GM21447 (cell line): Measurements from ENCODE around the gene SPRYD3.
"Not testable (repeated sequence)": the region's sequence is repeated elsewhere in the genome, so short reads cannot be mapped to it uniquely, and the experiment has no call there.

Source experiments
- ATAC-seq: cut with Tn5 transposase; IDR thresholded peaks from one replicate; pipeline ENCODE4 v1.9.1; 2021; ENCODE audit not compliant: unreplicated experiment

Gene SPRYD3

GRCh38 chr12:53079226-53080117 lies at the start of gene SPRYD3:
TSS of gene SPRYD3 (minus strand) at chr12:53079390. CDS start at chr12:53079333, 57 bp downstream.
- ATAC-seq, result peak; percentile 98

- ATAC-seq, result no peak
Observed at GRCh38 chr12:53127169-53127568, 48.0 kb upstream of the SPRYD3 start.

- no peak for ATAC-seq
Observed at GRCh38 chr12:53124352-53124723, 45.1 kb upstream of the SPRYD3 start.

- ATAC-seq, result no peak
Observed at GRCh38 chr12:53123578-53124351, 44.6 kb upstream of the SPRYD3 start.

GRCh38 chr12:53122961-53123468 lies 43.8 kb upstream of the SPRYD3 start:
- no peak for ATAC-seq

- no peak for ATAC-seq
Observed at GRCh38 chr12:53120685-53121525, 41.7 kb upstream of the SPRYD3 start.

GRCh38 chr12:53118751-53119300 lies 39.6 kb upstream of the SPRYD3 start:
- no peak for ATAC-seq

GRCh38 chr12:53115891-53116648 lies 36.9 kb upstream of the SPRYD3 start:
- no peak for ATAC-seq

- ATAC-seq, result no peak
Observed at GRCh38 chr12:53115112-53115890, 36.1 kb upstream of the SPRYD3 start.

- ATAC-seq, result no peak
Observed at GRCh38 chr12:53113951-53114350, 34.8 kb upstream of the SPRYD3 start.

- no peak for ATAC-seq
Observed at GRCh38 chr12:53113136-53113705, 34.0 kb upstream of the SPRYD3 start.

GRCh38 chr12:53112431-53112830 lies 33.2 kb upstream of the SPRYD3 start:
- ATAC-seq, result not testable (repeated sequence)

- ATAC-seq, result no peak
Observed at GRCh38 chr12:53107122-53107521, 27.9 kb upstream of the SPRYD3 start.

- ATAC-seq, result no peak
Observed at GRCh38 chr12:53105712-53106439, 26.7 kb upstream of the SPRYD3 start.

- ATAC-seq, result no peak
Observed at GRCh38 chr12:53105256-53105655, 26.1 kb upstream of the SPRYD3 start.

GRCh38 chr12:53103860-53104305 lies 24.7 kb upstream of the SPRYD3 start:
- ATAC-seq, result peak; percentile 53

GRCh38 chr12:53102883-53103807 lies 24.0 kb upstream of the SPRYD3 start, which contains the start of gene SOAT2:
TSS of gene SOAT2 (plus strand) at chr12:53103486. CDS start at chr12:53103578, 92 bp downstream.
- peak; percentile 54 for ATAC-seq
